Activated CD4-positive, CD25-positive, alpha-beta regulatory T cell treated with anti-CD3 and anti-CD28 coated beads, Interleukin-2, amount 50 U/mL, for 16 hours (primary cell): Measurements from ENCODE around the gene EXOC6B.

Experiments
- DNase-seq: peaks from one replicate; pipeline ENCODE4 v3.0.0-alpha.2; 2020; ENCODE audit warnings: low read depth, low spot score

Gene EXOC6B

GRCh38 chr2:72136331-72136730 lies 689.5 kb downstream of the EXOC6B start:
- DNase-seq = no peak

- no peak for DNase-seq
Measured at GRCh38 chr2:72135921-72136320, 689.9 kb downstream of the EXOC6B start.

GRCh38 chr2:72134997-72135800 lies 690.6 kb downstream of the EXOC6B start:
- no peak for DNase-seq

- DNase-seq = no peak
Measured at GRCh38 chr2:72134408-72134996, 691.3 kb downstream of the EXOC6B start.

GRCh38 chr2:72133721-72134407 lies 692.0 kb downstream of the EXOC6B start:
- DNase-seq = no peak

GRCh38 chr2:72132981-72133720 lies 692.7 kb downstream of the EXOC6B start:
- no peak for DNase-seq

- no peak for DNase-seq
Measured at GRCh38 chr2:72131916-72132841, 693.7 kb downstream of the EXOC6B start.

GRCh38 chr2:72131371-72131891 lies 694.4 kb downstream of the EXOC6B start:
- no peak for DNase-seq

GRCh38 chr2:72130659-72131360 lies 695.0 kb downstream of the EXOC6B start:
- DNase-seq = no peak

- DNase-seq = no peak
Measured at GRCh38 chr2:72129681-72130340, 696.0 kb downstream of the EXOC6B start.

- DNase-seq = no peak
Measured at GRCh38 chr2:72128843-72129227, 697.0 kb downstream of the EXOC6B start.

GRCh38 chr2:72128059-72128842 lies 697.6 kb downstream of the EXOC6B start:
- no peak for DNase-seq

- no peak for DNase-seq
Measured at GRCh38 chr2:72127401-72128058, 698.3 kb downstream of the EXOC6B start.

GRCh38 chr2:72126186-72127100 lies 699.4 kb downstream of the EXOC6B start:
- no peak for DNase-seq
